ENCODE results near the gene XKR7. TPM values are rescaled to one million over a fixed set of nuclear protein-coding genes. Genes with fewer than 3 reads are reported as not detected.
"Not testable (repeated sequence)": the region's sequence is repeated elsewhere in the genome, so short reads cannot be mapped to it uniquely, and the experiment has no call there.

Gene XKR7
- total RNA-seq, 4 donors from 2014 or later, result 0.10 TPM; not detected in 3

- no peak for TF ChIP-seq POLR2A (IDR thresholded peaks at IDR 0.05)
- TF ChIP-seq, protein P1, sequence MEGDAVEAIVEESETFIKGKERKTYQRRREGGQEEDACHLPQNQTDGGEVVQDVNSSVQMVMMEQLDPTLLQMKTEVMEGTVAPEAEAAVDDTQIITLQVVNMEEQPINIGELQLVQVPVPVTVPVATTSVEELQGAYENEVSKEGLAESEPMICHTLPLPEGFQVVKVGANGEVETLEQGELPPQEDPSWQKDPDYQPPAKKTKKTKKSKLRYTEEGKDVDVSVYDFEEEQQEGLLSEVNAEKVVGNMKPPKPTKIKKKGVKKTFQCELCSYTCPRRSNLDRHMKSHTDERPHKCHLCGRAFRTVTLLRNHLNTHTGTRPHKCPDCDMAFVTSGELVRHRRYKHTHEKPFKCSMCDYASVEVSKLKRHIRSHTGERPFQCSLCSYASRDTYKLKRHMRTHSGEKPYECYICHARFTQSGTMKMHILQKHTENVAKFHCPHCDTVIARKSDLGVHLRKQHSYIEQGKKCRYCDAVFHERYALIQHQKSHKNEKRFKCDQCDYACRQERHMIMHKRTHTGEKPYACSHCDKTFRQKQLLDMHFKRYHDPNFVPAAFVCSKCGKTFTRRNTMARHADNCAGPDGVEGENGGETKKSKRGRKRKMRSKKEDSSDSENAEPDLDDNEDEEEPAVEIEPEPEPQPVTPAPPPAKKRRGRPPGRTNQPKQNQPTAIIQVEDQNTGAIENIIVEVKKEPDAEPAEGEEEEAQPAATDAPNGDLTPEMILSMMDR (IDR thresholded peaks at IDR 0.05), result no peak
- intact Hi-C loops (cut with DNase I), result loop anchor here (10.0 kb wide), 1 partner anchor 174 kb away; no protein-coding TSS in a partner anchor
- no peaks in the 10 kb centered on the region for H3K36me3 ChIP-seq
- H3K4me1 ChIP-seq, result peaks cover 5% of the 10 kb centered on the region in 2 donors
- H3K9me3 ChIP-seq, result no peaks in the 10 kb centered on the region
- WGBS, 2 donors, result 52 to 55% methylated on average over 12 of the region's 12 CpGs
- no peaks in the 10 kb centered on the region for H3K27me3 ChIP-seq
- no peak overlapping the region for H3K27ac ChIP-seq
- no peak for DNase-seq
- H3K4me3 ChIP-seq (replicated peaks in 1 of 3), result no peak overlapping the region
Observed at GRCh38 chr20:32028647-32029372, 60.9 kb downstream of the XKR7 start.

DNA sequence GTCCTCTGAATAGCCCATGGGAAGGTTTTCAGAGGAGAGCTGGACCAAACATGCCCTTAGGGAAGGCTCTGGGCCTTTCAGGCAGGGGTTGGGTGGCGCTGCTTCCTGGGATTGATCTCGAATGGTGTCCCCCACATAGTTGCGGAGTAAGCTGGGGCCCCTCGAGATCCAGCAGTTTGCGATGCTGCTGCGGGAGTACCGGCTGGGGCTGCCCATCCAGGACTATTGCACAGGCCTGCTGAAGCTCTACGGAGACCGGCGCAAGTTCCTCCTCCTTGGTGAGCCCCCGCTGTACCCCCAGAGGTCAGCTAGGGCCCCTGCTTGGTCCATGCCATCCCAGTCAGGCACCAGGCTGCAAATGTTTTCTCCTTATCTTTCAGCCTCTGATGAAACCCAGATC lies 61.6 kb downstream of the XKR7 start:
- H3K36me3 ChIP-seq, result no peaks in the 10 kb centered on the region
- H3K4me1 ChIP-seq, result peaks cover 5% of the 10 kb centered on the region in 2 donors
- intact Hi-C loops (cut with DNase I), result loop anchor here (10.0 kb wide), 1 partner anchor 175 kb away; no protein-coding TSS in a partner anchor
- WGBS, 2 donors, result 86 to 95% methylated on average over 6 to 11 of the region's 11 CpGs
- TF ChIP-seq, protein P1 (IDR thresholded peaks at IDR 0.05), result no peak
- H3K4me3 ChIP-seq (replicated peaks in 1 of 3), result no peak overlapping the region
- DNase-seq, result no peak
- H3K27me3 ChIP-seq, result no peaks in the 10 kb centered on the region
- H3K9me3 ChIP-seq, result no peaks in the 10 kb centered on the region
- no peak overlapping the region for H3K27ac ChIP-seq

GRCh38 chr20:32031007-32031958 lies 63.3 kb downstream of the XKR7 start:
- H3K36me3 ChIP-seq, result no peaks in the 10 kb centered on the region
- H3K4me3 ChIP-seq (replicated peaks in 1 of 3), result no peak overlapping the region
- intact Hi-C loops (cut with DNase I), result loop anchor here (10.0 kb wide), 1 partner anchor 206 kb away; no protein-coding TSS in a partner anchor
- peaks cover 5% of the 10 kb centered on the region in 2 donors for H3K4me1 ChIP-seq
- H3K27me3 ChIP-seq, result no peaks in the 10 kb centered on the region
- TF ChIP-seq POLR2A (IDR thresholded peaks at IDR 0.05), result no peak
- TF ChIP-seq, protein P1 (IDR thresholded peaks at IDR 0.05), result peak; percentile 78 to 87 (median 84)
- no peaks in the 10 kb centered on the region for H3K9me3 ChIP-seq
- 6 to 37% methylated on average over 16 to 31 of the region's 59 CpGs for WGBS, 2 donors
- H3K27ac ChIP-seq, result no peak overlapping the region
- peak; percentile 80 to 84 for DNase-seq

- DNase-seq, result no peak
- intact Hi-C loops (cut with DNase I), result loop anchor here (10.0 kb wide), 1 partner anchor 209 kb away; no protein-coding TSS in a partner anchor
- WGBS, 2 donors, result 78 to 82% methylated on average over 2 of the region's 2 CpGs
- no peaks in the 10 kb centered on the region for H3K9me3 ChIP-seq
- no peaks in the 10 kb centered on the region for H3K36me3 ChIP-seq
- no peaks in the 10 kb centered on the region for H3K27me3 ChIP-seq
- H3K27ac ChIP-seq, result no peak overlapping the region
- H3K4me3 ChIP-seq (replicated peaks in 1 of 3), result no peak overlapping the region
- peaks cover 5% of the 10 kb centered on the region in 2 donors for H3K4me1 ChIP-seq
- TF ChIP-seq POLR2A (IDR thresholded peaks at IDR 0.05), result no peak
- TF ChIP-seq, protein P1 (IDR thresholded peaks at IDR 0.05), result no peak
Observed at GRCh38 chr20:32033316-32033715, 65.4 kb downstream of the XKR7 start.

GRCh38 chr20:32033721-32034120 lies 65.8 kb downstream of the XKR7 start:
- not testable (repeated sequence) for H3K4me1 ChIP-seq; H3K27ac ChIP-seq; H3K4me3 ChIP-seq (replicated peaks in 1 of 3); H3K9me3 ChIP-seq; H3K27me3 ChIP-seq; DNase-seq; H3K36me3 ChIP-seq
- intact Hi-C loops (cut with DNase I), result loop anchor here (10.0 kb wide), 1 partner anchor 209 kb away; no protein-coding TSS in a partner anchor
- WGBS, 2 donors, result 79 to 84% methylated on average over 3 of the region's 3 CpGs
